KMS-11 (cell line): Measurements from ENCODE around the gene MYO19.
"Not testable (repeated sequence)": the region's sequence is repeated elsewhere in the genome, so short reads cannot be mapped to it uniquely, and the experiment has no call there.

Source experiments
- H2AFZ ChIP-seq: fragments of 200-600 bp; sonication (generic); 2 replicates; pipeline ENCODE4 v1.6.1; 2016; ENCODE audit warnings: antibody characterized with exemption, mixed run types, low read depth
- H3K27ac ChIP-seq: fragments of 200-600 bp; sonication (generic); 2 replicates; pipeline ENCODE4 v1.6.1; 2016; ENCODE audit warnings: mild to moderate bottlenecking, mixed run types
- H3K27me3 ChIP-seq: fragments of 200-600 bp; sonication (generic); 2 replicates; pipeline ENCODE4 v1.6.1; 2017; ENCODE audit warnings: mild to moderate bottlenecking, low read depth, mixed run types, moderate library complexity; ENCODE audit not compliant: insufficient read depth
- H3K36me3 ChIP-seq: fragments of 200-600 bp; sonication (generic); 2 replicates; pipeline ENCODE4 v1.6.1; 2017; ENCODE audit warnings: mild to moderate bottlenecking, mixed run types; ENCODE audit not compliant: insufficient read depth
- H3K4me1 ChIP-seq: fragments of 200-600 bp; sonication (generic); 2 replicates; pipeline ENCODE4 v1.6.1; 2016; ENCODE audit warnings: mild to moderate bottlenecking, low read depth, mixed run types; ENCODE audit not compliant: poor library complexity, severe bottlenecking
- H3K4me2 ChIP-seq: fragments of 200-600 bp; sonication (generic); 2 replicates; pipeline ENCODE4 v1.7.0; 2016; ENCODE audit warnings: mild to moderate bottlenecking, mixed run types
- H3K4me3 ChIP-seq: fragments of 200-600 bp; sonication (generic); IDR thresholded peaks from 2 replicates; pipeline ENCODE4 v1.6.1; 2017; ENCODE audit warnings: low read depth, low read length, mixed read lengths; ENCODE audit not compliant: insufficient read depth
- H3K79me2 ChIP-seq: fragments of 200-600 bp; sonication (generic); 2 replicates; pipeline ENCODE4 v1.6.1; 2016; ENCODE audit warnings: low read depth, mixed run types; ENCODE audit not compliant: insufficient read depth
- H3K9ac ChIP-seq: fragments of 200-600 bp; sonication (generic); 2 replicates; pipeline ENCODE4 v1.6.1; 2016; ENCODE audit warnings: mild to moderate bottlenecking, mixed run types
- H4K20me1 ChIP-seq: fragments of 200-600 bp; sonication (generic); 2 replicates; pipeline ENCODE4 v1.6.1; 2016; ENCODE audit warnings: mild to moderate bottlenecking, mixed run types; ENCODE audit not compliant: insufficient read depth
- TF ChIP-seq, protein P1 (sequence below): fragments of 200-600 bp; sonication (generic); conservative IDR thresholded peaks from 2 replicates; pipeline ENCODE4 v1.6.1; 2017; ENCODE audit warnings: low read depth, mild to moderate bottlenecking, antibody characterized with exemption, low read length, moderate library complexity, mixed read lengths

MYO19 gene

DNA sequence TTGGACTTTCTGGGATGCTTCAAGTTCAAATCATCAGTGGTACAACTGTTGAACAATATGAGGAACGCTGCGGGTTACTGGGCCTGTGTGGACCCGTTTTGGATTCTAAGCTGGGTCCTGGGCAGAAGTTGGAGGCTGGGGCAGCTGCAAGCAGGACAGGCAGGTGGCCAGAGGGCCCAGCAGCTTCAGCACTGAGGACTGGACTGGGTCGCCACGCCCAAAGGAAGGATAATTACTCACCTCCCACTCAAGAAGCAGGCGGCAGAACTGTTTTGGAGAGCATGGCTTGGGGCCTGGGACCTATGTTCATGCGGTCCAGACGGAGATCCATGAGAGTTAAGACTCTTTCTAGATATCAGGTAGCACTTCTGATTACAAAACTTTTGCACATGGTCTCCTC lies 49.6 kb downstream of the MYO19 start:
- Histone ChIP-seq H3K4me1 (peaks cover 9% of the 10 kb centered on the region), H3K4me2 (no peak overlapping the region), H3K36me3 (no peaks in the 10 kb centered on the region), H3K27ac (no peak overlapping the region), H4K20me1 (no peaks in the 10 kb centered on the region), H3K79me2 (peaks cover 29% of the 10 kb centered on the region), H3K4me3 (no peak overlapping the region), H2AFZ (peak overlapping the region; percentile 88; the same call in 1 of the 2 replicates), H3K9ac (no peak overlapping the region), H3K27me3 (no peaks in the 10 kb centered on the region)
- TF ChIP-seq, protein P1, sequence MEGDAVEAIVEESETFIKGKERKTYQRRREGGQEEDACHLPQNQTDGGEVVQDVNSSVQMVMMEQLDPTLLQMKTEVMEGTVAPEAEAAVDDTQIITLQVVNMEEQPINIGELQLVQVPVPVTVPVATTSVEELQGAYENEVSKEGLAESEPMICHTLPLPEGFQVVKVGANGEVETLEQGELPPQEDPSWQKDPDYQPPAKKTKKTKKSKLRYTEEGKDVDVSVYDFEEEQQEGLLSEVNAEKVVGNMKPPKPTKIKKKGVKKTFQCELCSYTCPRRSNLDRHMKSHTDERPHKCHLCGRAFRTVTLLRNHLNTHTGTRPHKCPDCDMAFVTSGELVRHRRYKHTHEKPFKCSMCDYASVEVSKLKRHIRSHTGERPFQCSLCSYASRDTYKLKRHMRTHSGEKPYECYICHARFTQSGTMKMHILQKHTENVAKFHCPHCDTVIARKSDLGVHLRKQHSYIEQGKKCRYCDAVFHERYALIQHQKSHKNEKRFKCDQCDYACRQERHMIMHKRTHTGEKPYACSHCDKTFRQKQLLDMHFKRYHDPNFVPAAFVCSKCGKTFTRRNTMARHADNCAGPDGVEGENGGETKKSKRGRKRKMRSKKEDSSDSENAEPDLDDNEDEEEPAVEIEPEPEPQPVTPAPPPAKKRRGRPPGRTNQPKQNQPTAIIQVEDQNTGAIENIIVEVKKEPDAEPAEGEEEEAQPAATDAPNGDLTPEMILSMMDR: no peak

GRCh38 chr17:36484021-36484420 lies 50.6 kb downstream of the MYO19 start:
- not testable (repeated sequence) for H3K27me3 ChIP-seq, H3K4me2 ChIP-seq, H4K20me1 ChIP-seq, H3K36me3 ChIP-seq, H2AFZ ChIP-seq, H3K9ac ChIP-seq, H3K4me1 ChIP-seq, H3K27ac ChIP-seq, H3K4me3 ChIP-seq
- peaks cover 21% of the 10 kb centered on the region for H3K79me2 ChIP-seq

- 0 out of 2 replicates have a peak overlapping the region, but pooled peaks have one; percentile 17 for H3K4me2 ChIP-seq
Observed at GRCh38 chr17:36482611-36483504, 51.8 kb downstream of the MYO19 start.

GRCh38 chr17:36481829-36482228 lies 52.8 kb downstream of the MYO19 start:
- Histone ChIP-seq H2AFZ (no peak overlapping the region), H3K9ac (no peak overlapping the region), H3K36me3 (no peaks in the 10 kb centered on the region), H3K4me3 (no peak overlapping the region), H3K79me2 (no peaks in the 10 kb centered on the region; the same call in 1 of the 2 replicates), H3K27me3 (no peaks in the 10 kb centered on the region), H4K20me1 (no peaks in the 10 kb centered on the region), H3K27ac (no peak overlapping the region), H3K4me1 (no peaks in the 10 kb centered on the region), H3K4me2 (no peak overlapping the region)
- TF ChIP-seq, protein P1: no peak

More at GRCh38 chr17:36482611-36483504, 51.8 kb downstream of the MYO19 start:
- Histone ChIP-seq H2AFZ (peak overlapping the region; percentile 57), H4K20me1 (no peaks in the 10 kb centered on the region), H3K4me3 (no peak overlapping the region), H3K27me3 (no peaks in the 10 kb centered on the region), H3K79me2 (peaks cover 10% of the 10 kb centered on the region), H3K36me3 (no peaks in the 10 kb centered on the region), H3K9ac (no peak overlapping the region), H3K27ac (no peak overlapping the region), H3K4me1 (peaks cover 7% of the 10 kb centered on the region)
- TF ChIP-seq, protein P1: peak; percentile 66
